Measurements from ENCODE around the gene DIS3L2. TPM values are rescaled to one million over a fixed set of nuclear protein-coding genes. Genes with fewer than 3 reads are reported as not detected.
"Not testable (repeated sequence)": the region's sequence is repeated elsewhere in the genome, so short reads cannot be mapped to it uniquely, and the experiment has no call there.

The DIS3L2 gene
- total RNA-seq, 2 experiments from 2014 or later: 25.7 to 30.9 TPM

DNA sequence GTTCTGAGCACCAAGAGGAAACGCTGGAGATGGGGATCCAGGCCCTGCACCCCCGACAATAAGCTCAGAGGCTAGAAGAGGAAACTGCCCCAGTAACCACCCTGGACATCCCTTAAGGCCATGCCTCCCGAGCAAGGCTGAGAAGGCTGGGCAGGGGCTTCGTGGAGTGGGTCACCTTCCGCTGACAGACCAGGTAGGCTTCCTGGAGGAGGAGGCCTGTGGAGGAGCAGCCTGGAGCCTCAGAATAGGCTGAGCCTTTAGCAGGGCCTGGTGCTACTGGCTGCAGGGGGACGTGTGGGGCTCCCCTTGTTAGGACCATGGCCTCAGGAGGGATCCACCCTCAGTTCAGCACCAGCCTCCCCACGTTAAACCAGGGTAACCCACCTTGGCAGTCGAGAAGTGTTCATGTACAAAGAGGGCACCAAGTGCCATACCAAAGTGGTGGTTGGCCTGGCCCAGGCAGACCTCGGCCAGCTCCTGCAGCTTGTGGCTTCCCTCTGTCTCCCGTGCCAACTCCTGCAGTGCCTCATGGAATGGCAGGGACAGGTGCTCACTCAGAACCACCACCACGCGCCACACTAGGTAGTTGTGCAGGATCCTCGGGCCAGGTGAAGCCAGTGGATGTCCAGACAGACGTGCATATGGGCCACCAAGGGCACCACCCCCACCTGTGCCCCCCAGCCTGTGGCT is 388.6 kb downstream of the DIS3L2 start:
- Mint-ChIP-seq H3K9me3 (no peaks in the 10 kb centered on the region), H3K27me3 (peaks cover 32% of the 10 kb centered on the region), H3K4me3 (peak overlapping the region; percentile 32), H3K27ac (no peak overlapping the region), H3K36me3 (no peaks in the 10 kb centered on the region), H3K4me1 (peaks cover 1% of the 10 kb centered on the region)
- DNase-seq: no peak

DNA sequence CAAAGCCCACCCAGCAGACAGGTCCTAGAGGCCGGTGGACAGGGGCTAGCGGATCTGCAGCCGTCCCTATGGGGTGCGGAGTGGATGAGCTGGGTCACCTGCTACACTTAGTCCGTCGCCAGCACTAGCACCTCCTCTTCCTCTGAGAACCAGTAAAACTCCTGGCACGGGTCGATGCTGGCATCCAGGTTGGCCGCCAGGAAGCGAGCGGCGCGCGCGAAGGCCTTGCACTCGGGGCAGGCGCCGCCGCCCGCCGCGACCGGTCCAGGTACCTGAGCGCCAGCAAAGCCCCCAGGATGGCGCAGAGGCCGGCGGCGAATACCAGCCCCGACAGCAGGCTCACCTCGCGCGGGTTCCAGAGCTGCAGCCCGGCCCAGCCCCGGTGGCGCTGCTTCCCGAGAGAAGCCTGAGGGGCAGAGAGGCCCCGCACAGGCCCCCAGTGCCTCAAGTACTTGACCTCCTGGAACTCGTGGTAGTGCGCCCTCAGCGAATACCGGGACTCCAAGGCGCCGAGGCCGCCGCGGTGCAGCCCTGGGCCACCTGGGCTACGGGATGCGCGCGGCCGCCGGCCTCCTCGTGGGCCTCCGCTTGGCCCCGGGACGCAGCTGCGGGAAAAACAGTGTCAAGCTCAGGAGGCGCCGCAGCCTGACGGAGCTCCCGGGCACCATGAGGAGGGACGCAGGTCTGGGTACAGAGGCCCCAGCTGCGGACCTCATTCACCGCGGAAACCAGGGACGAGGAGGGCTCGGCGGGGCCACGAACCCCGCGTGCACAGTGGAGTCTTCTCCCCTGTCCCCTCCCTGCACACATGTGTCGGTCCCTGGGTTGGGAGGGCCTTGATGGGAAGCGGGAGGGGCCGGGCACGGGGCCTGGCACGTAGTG is 389.5 kb downstream of the DIS3L2 start:
- no peak for DNase-seq
- H3K36me3 Mint-ChIP-seq: no peaks in the 10 kb centered on the region
- H3K27ac Mint-ChIP-seq: no peak overlapping the region
- peaks cover 33% of the 10 kb centered on the region for H3K27me3 Mint-ChIP-seq
- H3K4me3 Mint-ChIP-seq: no peak overlapping the region
- H3K4me1 Mint-ChIP-seq: peaks cover 1% of the 10 kb centered on the region
- no peaks in the 10 kb centered on the region for H3K9me3 Mint-ChIP-seq

DNA sequence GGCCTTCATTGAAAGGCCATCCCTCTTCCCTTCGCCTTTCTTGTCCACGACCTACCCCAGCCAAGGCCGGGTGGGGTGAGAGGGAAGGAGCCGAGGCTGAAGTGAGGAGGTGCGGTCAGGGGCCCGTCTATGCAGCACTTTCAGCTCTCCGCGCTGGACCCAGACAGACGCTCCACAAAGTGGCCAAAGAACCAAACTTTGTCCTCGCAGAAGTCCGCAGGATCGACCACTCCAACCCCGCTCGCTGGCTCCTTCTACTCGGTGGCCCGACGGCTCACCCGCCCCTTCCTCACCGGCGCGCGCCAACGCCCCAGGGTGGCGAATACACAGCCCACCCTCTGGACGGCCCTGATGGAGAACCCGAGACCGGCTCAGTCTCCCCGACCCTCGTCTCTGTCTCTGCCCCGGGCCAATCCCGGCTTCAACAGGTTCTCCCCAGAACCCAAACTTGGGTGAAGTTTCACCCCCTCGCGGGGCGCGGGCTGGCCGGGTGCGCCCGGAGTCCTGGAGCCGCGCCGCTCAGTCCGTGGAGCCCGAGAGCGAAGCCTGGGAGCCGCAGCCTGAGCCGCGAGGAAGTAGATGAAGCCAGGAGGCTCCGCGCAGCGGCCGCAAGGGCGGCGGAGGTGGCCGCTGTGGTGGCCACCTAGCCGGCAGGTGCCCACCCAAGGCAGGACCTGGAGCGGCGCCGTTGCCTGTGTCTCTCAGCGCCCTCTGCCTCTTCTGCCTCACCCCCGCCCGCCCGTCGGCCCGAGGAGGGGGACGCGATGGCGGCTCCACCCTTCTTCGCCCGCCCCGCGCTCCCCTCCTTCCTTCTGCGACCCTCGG is 390.4 kb downstream of the DIS3L2 start:
- no peak overlapping the region for H3K27ac Mint-ChIP-seq
- peak overlapping the region; percentile 45 for H3K4me3 Mint-ChIP-seq
- H3K9me3 Mint-ChIP-seq: no peaks in the 10 kb centered on the region
- H3K27me3 Mint-ChIP-seq: peaks cover 33% of the 10 kb centered on the region
- peaks cover 1% of the 10 kb centered on the region for H3K4me1 Mint-ChIP-seq
- DNase-seq: no peak
- no peaks in the 10 kb centered on the region for H3K36me3 Mint-ChIP-seq

DNA sequence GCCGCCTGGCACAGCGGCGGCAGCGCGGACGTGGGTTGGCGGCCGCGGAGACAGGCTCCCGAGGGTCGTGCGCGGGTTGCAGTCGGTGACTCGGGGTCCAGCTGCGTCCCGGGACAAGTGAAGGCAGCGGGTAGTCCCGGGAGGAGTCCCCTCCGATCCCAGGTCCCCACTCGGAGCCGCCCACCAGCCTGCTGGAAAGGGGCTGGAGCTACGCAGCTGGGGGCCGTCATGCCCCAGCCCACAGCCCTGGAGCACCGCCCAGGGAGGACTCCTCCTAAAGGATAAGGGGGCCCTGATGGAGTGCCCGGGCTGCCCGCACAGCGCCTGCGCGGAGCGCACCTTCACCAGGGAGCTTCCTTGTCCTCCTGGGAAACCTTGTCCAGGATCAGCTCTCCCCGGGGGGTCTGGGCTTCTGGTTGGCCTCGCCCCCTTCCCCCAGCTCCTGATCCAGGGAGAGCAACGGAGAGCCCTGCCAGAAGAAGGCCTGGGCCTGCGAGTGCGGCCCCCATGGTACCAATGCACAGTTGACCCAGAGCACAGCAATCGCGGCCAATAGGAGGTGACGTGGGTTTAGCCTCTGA is 391.1 kb downstream of the DIS3L2 start:
- Mint-ChIP-seq H3K36me3 (no peaks in the 10 kb centered on the region), H3K4me3 (no peak overlapping the region)

DNA sequence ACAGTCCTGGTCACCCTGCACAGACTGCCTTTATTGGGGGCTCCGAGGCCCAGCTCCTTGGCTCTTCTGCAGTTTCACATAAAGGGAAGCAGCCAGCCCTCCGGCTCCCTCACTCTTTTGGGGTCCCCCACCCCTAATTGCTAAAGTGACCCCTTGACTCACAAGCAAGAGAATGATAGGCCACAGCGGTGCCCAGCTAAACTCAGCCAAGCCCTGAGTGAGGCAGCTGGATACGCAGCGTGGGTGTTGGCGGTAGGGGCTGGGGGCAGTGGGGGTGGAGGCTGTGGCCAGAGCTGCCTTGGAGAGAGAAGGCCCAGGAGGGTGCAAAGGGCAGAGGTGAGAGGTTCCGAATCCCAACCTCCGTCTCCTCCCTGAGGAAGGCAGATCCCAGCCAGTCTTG is 391.6 kb downstream of the DIS3L2 start:
- Mint-ChIP-seq H3K4me3 (no peak overlapping the region), H3K4me1 (peaks cover 1% of the 10 kb centered on the region), H3K27ac (no peak overlapping the region), H3K27me3 (peaks cover 33% of the 10 kb centered on the region), H3K9me3 (no peaks in the 10 kb centered on the region), H3K36me3 (no peaks in the 10 kb centered on the region)
- no peak for DNase-seq

More for the DNA sequence above, 391.1 kb downstream of the DIS3L2 start:
- H3K27me3 Mint-ChIP-seq: peaks cover 33% of the 10 kb centered on the region
- H3K27ac Mint-ChIP-seq: no peak overlapping the region
- H3K4me1 Mint-ChIP-seq: peaks cover 1% of the 10 kb centered on the region
- DNase-seq: no peak
- H3K9me3 Mint-ChIP-seq: no peaks in the 10 kb centered on the region

DNA sequence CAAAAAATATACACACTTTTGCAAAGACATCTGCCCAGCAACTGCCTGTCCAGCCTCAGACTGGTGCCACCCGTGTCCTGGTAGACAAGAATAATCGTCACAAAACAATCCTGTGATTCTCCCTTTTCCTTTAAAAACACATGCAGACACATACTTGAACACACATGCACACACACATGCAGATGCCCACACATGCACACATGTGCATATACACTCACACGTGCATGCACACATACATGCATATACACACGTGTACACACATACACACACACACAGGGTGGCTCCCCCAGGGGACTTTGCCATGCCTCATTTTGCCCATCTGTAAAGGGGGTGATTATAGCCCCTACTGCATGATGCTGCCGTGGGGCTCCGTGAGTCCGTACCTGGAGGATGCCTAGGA is 392.1 kb downstream of the DIS3L2 start:
- Mint-ChIP-seq H3K4me3 (no peak overlapping the region), H3K27me3 (peaks cover 33% of the 10 kb centered on the region), H3K9me3 (no peaks in the 10 kb centered on the region)

DNA sequence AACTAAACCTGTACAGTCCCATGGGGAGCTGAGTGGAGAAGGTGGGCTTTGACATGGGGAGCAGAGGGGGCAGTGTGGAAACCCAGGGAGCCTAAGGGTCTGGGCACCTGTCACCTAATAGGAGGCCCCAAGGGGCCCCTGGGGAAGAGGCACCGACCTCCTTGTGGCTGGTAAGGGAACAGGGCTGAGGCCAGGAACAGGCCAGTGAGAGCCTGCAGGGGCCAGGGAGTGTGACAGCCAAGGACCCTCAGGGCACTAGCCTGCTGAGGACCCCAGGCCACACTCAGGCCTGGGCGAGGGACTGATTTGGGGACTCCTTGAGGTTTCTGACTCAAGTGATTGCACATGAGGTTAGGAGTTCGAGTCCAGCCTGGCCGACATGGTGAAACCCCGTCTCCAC is 392.6 kb downstream of the DIS3L2 start:
- no peak overlapping the region for H3K4me3 Mint-ChIP-seq
- no peak overlapping the region for H3K27ac Mint-ChIP-seq
- H3K9me3 Mint-ChIP-seq: no peaks in the 10 kb centered on the region
- no peaks in the 10 kb centered on the region for H3K36me3 Mint-ChIP-seq
- DNase-seq: no peak
- peaks cover 33% of the 10 kb centered on the region for H3K27me3 Mint-ChIP-seq
- H3K4me1 Mint-ChIP-seq: peaks cover 1% of the 10 kb centered on the region

More for the DNA sequence above, 392.1 kb downstream of the DIS3L2 start:
- Mint-ChIP-seq H3K27ac (no peak overlapping the region), H3K36me3 (no peaks in the 10 kb centered on the region), H3K4me1 (peaks cover 1% of the 10 kb centered on the region)
- DNase-seq: no peak

DNA sequence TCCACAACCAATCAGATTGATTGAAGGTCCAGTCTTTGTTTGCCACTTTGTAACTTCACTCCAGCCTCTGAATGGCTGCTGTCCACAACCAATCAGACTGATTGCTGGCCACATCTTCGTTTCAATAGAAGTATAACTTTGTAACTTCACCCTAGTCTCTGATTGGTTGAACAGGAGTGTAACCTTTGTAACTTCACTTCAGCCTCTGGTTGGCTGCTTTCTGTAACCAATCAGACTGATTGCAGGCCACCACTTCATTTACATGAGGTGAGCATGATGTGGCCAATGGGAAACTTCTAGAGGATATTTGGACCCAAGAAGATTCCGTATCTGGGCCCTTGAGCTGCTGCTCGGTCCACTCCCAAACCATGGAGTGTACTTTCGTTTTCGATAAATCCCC is 400.1 kb downstream of the DIS3L2 start:
- H3K27me3 Mint-ChIP-seq: no peaks in the 10 kb centered on the region
- peaks cover 2% of the 10 kb centered on the region for H3K9me3 Mint-ChIP-seq
- no peak overlapping the region for H3K4me3 Mint-ChIP-seq
- peaks cover 16% of the 10 kb centered on the region for H3K4me1 Mint-ChIP-seq
- no peak overlapping the region for H3K27ac Mint-ChIP-seq
- H3K36me3 Mint-ChIP-seq: no peaks in the 10 kb centered on the region
- no peak for DNase-seq

DNA sequence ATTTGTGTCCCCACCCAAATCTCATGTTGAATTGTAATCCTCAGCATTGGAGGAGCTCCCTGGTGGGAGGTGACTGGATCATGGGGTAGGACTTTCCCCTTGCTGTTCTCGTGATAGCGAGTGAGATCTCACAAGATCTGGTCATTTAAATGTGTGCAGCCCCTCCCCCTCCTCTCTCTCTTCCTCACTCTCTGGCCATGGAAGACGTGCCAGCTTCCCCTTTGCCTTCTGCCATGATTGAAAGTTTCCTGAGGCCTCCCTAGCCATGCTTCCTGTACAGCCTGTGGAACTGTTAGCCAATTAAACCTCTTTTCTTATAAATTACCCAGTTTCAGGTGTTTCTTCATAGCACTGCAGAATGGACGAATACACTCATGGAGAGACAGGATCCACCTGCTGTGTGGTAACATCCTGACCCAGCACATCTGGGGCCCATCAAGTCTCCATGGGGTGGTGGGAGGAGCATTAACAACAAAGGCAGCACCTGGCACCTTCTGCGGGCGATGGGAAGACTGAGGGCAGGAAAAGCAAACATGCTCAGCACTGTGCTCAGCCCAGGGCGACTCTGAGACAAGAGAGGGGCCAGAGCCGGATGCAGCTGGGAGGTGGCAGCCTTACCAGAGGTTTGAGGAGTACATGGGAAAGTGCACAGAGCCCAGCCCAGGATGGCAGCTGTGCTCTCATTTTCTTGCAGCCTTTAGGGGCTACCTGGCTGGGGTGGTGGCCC is 400.8 kb downstream of the DIS3L2 start:
- Mint-ChIP-seq H3K27me3 (no peaks in the 10 kb centered on the region), H3K36me3 (no peaks in the 10 kb centered on the region), H3K4me1 (peaks cover 16% of the 10 kb centered on the region), H3K27ac (no peak overlapping the region), H3K9me3 (peaks cover 2% of the 10 kb centered on the region), H3K4me3 (no peak overlapping the region)
- no peak for DNase-seq

DNA sequence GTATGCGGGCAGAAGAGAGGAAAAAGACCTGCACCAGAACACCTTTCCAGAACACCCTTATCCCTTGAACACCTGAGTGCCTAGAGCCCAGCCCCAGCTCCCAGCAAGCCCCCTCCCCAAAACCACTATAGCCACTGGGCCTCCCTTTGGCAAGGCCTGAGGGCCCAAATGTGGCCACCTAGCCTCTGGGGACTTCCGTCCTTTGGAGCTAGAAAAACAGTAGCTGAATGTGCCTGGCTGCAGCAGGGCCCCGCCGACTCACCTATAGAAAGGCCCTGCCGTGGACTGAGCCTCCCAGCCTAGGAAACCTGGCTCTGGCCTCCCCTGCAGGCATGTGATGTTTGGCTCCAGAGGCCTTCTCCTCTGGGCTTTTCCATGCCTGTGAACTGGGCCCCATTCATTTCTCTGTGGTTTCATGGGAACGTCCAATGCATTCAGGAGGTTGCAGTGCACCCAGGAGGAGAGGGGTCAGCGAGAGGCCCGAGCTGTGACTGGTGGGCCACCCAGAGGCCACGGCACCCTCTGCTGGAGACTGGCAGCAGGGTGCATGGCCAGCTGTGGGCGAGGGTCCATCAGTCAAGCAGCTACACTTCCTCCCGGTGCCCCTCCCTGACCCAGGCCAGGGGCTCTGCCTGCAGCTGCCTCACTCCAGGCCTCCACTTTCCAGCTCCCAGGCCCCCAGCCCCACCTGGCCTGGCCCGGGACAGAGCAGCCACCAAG is 401.7 kb downstream of the DIS3L2 start:
- H3K27ac Mint-ChIP-seq: peak overlapping the region; percentile 79
- not testable (repeated sequence) for H3K36me3 Mint-ChIP-seq
- H3K4me1 Mint-ChIP-seq: peaks cover 16% of the 10 kb centered on the region

DNA sequence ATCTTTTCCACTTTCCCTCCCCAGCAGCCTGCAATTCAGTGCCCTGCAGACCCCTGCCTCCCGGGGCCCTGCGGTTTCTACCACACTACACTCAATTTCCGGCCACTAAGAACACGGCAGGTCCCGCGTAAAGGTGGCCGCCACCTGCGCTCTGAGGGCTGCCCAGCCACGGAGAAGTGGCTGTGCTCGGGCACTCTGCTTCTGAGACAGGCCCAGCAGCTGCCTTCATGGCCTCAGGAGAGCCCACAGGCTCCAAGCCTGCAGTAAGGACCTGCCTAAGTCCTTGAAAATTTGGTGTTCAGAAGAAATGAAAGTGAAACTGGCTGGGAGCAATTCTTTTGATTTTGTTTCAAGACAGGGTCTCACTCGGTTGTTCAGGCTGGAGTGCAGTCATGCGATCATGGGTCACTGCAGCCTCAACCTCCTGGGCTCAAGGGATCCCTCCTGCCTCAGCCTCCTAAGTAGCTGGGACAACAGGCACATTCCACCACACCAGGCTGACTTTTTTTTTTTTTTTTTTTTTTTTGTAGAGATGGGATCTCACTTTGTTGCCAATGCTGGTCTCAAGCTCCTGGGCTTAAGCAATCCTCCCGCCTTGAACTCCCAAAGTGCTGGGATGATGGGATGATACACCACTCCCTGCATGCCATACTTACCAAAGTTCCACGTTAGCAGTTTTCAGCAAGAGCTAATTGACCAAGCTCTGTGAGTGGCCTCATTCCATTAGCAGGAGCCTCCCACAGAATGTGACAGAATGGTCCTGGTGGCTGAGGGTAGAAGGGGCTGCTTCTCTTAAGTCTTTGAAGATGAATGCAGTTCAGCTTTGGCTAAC is 402.5 kb downstream of the DIS3L2 start:
- Mint-ChIP-seq H3K27ac (peak overlapping the region; percentile 79), H3K4me3 (peak overlapping the region; percentile 71)

More for the DNA sequence above, 401.7 kb downstream of the DIS3L2 start:
- not testable (repeated sequence) for H3K27me3 Mint-ChIP-seq, H3K9me3 Mint-ChIP-seq, DNase-seq
- peak overlapping the region; percentile 71 for H3K4me3 Mint-ChIP-seq

DNA sequence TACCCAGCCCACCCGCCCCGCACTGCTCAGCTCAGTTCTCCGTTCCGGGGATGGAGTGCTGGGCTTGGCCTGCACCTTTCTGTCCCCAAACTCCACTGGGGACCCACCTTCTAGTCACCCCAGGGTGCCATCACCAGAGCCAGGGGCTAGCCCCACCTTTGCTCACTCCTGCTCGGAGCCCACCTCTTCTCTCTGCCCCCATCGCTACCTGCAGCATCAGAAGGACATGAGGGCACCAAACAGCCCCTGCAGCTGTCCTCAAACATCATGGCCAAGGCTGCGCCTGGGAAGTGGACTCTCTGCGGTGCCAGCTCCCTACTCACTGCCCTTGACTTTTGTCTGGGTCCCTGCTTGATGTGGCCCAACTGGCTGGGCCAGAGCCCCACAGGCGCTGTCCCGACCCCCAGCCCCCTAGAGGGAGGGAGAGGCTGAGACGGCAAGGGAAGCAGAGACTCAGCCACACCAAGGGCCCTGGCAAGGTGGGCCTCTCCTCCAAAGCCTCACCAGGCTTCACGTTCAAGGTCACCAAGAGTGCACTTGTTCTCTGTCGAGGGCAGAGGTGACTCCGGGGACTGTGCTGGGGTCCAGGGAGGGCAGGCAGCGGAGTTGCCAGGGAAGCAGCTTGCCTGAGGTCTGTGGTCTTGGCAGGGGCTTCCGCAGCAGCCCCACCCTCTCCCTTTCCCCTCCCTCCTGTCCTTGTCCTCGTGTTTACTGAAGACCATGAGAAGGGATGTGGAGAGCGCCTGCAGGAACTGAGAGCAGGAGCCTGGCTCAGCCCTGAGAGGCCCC is 403.5 kb downstream of the DIS3L2 start:
- H3K9me3 Mint-ChIP-seq, H3K36me3 Mint-ChIP-seq, H3K27me3 Mint-ChIP-seq, H3K27ac Mint-ChIP-seq, H3K4me3 Mint-ChIP-seq, DNase-seq: not testable (repeated sequence)
- peaks cover 16% of the 10 kb centered on the region for H3K4me1 Mint-ChIP-seq

More for the DNA sequence above, 402.5 kb downstream of the DIS3L2 start:
- peak; percentile 44 for DNase-seq
- H3K36me3 Mint-ChIP-seq: no peaks in the 10 kb centered on the region
- H3K4me1 Mint-ChIP-seq: peaks cover 16% of the 10 kb centered on the region
- peaks cover 2% of the 10 kb centered on the region for H3K9me3 Mint-ChIP-seq
- H3K27me3 Mint-ChIP-seq: no peaks in the 10 kb centered on the region

Measured in activated naive CD8-positive, alpha-beta T cell treated with anti-CD3 and anti-CD28 coated beads for 36 hours (primary cell).